HepG2 (cell line): ENCODE data around the gene HUNK. TPM values are rescaled to one million over a fixed set of nuclear protein-coding genes. Genes with fewer than 3 reads are reported as not detected.

Experiments used
- FOXA3 ChIP-seq: IDR thresholded peaks from 2 replicates; pipeline ENCODE4 v1.6.1; 2016; ENCODE audit warnings: missing genetic modification reagents, missing compliant biosample characterization
- SRF ChIP-seq: IDR thresholded peaks from 2 replicates; pipeline ENCODE4 v1.6.1; 2011; ENCODE audit warnings: mild to moderate bottlenecking, low read depth, low read length, moderate library complexity
- ZNF234 ChIP-seq: sonication (generic); formaldehyde crosslinking; conservative IDR thresholded peaks from 2 replicates; pipeline ENCODE4 v1.5.1; 2020; ENCODE audit warnings: mild to moderate bottlenecking, missing genetic modification reagents
- ZNF720 ChIP-seq: sonication (generic); formaldehyde crosslinking; IDR thresholded peaks from 2 replicates; pipeline ENCODE4 v1.4.0; 2020; ENCODE audit warnings: missing genetic modification reagents
- ZNF782 ChIP-seq: sonication (generic); formaldehyde crosslinking; IDR thresholded peaks from 2 replicates; pipeline ENCODE4 v1.4.0; 2020; ENCODE audit warnings: missing genetic modification reagents, mild to moderate bottlenecking, borderline replicate concordance
- polyA plus RNA-seq, 8 experiments: library from polyadenylated mRNA; depleted of rRNA in 3 of 8; stranded (reverse) in 7 of 8; unstranded in 1 of 8; fragments of >200 nt; fragmentation: Illumina TruSeq in 4 of 8; extraction: Trizol in 4 of 8; gene quantifications; 2 replicates each; pipeline versions ENCODE4 v1.2.1 to v1.2.3, GENCODE V29; 2011 to 2016; ENCODE audit warnings: low read depth in 4 of 8, missing spikeins in 1 of 8, mixed read lengths in 1 of 8; ENCODE audit not compliant: insufficient read depth in 1 of 8
- total RNA-seq, 5 experiments: library from RNA; depleted of rRNA; stranded (reverse); fragments of >200 nt; fragmentation: Illumina TruSeq; extraction: Trizol; gene quantifications; 2 replicates each; pipeline ENCODE4 v1.2.3, GENCODE V29; 2016; ENCODE audit warnings: low read depth in 1 of 5
- TF ChIP-seq, protein P1 (sequence below): sonication (generic); formaldehyde crosslinking; IDR thresholded peaks from 2 replicates; pipeline ENCODE4 v1.8.0; 2022; ENCODE audit warnings: mild to moderate bottlenecking, missing genetic modification reagents, moderate library complexity
- TF ChIP-seq, protein P2 (sequence below): sonication (generic); formaldehyde crosslinking; IDR thresholded peaks from 2 replicates; pipeline ENCODE4 v1.4.0; 2020; ENCODE audit warnings: mild to moderate bottlenecking, missing genetic modification reagents
- TF ChIP-seq, protein P3 (sequence below): IDR thresholded peaks from 2 replicates; pipeline ENCODE4 v1.6.1; 2016; ENCODE audit warnings: low read depth, missing genetic modification reagents, missing compliant biosample characterization

Gene HUNK
- total and polyA plus RNA-seq, 2 of the 13 experiments (the other 11 are each of a cell fraction or from before 2014, with no cell fraction given): 1.8 to 1.9 TPM

DNA sequence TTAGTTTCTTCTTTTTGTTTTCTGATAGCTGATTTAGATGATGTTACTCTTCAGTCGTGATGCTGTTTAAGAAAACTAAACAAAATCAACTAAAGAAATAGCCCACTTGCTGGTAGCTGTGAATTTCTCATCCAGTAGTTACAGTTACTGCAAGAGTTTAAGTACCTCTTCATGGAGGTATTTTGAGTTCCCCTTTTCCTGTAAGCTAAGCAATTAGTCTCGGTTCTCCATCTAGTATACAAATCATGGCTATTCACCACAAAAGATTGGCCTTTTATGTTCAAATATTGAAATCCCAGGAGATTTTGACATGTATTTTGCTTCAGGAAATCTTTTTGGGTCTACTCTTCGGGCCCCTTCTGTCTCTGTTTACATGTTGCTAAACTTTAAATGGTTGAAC is 31.1 kb downstream of the HUNK start (continued):
- no peak for TF ChIP-seq ZNF720 (CRISPR knock-in tag)
- TF ChIP-seq, protein P1, sequence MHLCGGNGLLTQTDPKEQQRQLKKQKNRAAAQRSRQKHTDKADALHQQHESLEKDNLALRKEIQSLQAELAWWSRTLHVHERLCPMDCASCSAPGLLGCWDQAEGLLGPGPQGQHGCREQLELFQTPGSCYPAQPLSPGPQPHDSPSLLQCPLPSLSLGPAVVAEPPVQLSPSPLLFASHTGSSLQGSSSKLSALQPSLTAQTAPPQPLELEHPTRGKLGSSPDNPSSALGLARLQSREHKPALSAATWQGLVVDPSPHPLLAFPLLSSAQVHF (CRISPR knock-in tag): no peak
- TF ChIP-seq ZNF782 (CRISPR knock-in tag): no peak
- TF ChIP-seq SRF: no peak
- TF ChIP-seq ZNF234 (CRISPR knock-in tag): no peak
- TF ChIP-seq, protein P2, sequence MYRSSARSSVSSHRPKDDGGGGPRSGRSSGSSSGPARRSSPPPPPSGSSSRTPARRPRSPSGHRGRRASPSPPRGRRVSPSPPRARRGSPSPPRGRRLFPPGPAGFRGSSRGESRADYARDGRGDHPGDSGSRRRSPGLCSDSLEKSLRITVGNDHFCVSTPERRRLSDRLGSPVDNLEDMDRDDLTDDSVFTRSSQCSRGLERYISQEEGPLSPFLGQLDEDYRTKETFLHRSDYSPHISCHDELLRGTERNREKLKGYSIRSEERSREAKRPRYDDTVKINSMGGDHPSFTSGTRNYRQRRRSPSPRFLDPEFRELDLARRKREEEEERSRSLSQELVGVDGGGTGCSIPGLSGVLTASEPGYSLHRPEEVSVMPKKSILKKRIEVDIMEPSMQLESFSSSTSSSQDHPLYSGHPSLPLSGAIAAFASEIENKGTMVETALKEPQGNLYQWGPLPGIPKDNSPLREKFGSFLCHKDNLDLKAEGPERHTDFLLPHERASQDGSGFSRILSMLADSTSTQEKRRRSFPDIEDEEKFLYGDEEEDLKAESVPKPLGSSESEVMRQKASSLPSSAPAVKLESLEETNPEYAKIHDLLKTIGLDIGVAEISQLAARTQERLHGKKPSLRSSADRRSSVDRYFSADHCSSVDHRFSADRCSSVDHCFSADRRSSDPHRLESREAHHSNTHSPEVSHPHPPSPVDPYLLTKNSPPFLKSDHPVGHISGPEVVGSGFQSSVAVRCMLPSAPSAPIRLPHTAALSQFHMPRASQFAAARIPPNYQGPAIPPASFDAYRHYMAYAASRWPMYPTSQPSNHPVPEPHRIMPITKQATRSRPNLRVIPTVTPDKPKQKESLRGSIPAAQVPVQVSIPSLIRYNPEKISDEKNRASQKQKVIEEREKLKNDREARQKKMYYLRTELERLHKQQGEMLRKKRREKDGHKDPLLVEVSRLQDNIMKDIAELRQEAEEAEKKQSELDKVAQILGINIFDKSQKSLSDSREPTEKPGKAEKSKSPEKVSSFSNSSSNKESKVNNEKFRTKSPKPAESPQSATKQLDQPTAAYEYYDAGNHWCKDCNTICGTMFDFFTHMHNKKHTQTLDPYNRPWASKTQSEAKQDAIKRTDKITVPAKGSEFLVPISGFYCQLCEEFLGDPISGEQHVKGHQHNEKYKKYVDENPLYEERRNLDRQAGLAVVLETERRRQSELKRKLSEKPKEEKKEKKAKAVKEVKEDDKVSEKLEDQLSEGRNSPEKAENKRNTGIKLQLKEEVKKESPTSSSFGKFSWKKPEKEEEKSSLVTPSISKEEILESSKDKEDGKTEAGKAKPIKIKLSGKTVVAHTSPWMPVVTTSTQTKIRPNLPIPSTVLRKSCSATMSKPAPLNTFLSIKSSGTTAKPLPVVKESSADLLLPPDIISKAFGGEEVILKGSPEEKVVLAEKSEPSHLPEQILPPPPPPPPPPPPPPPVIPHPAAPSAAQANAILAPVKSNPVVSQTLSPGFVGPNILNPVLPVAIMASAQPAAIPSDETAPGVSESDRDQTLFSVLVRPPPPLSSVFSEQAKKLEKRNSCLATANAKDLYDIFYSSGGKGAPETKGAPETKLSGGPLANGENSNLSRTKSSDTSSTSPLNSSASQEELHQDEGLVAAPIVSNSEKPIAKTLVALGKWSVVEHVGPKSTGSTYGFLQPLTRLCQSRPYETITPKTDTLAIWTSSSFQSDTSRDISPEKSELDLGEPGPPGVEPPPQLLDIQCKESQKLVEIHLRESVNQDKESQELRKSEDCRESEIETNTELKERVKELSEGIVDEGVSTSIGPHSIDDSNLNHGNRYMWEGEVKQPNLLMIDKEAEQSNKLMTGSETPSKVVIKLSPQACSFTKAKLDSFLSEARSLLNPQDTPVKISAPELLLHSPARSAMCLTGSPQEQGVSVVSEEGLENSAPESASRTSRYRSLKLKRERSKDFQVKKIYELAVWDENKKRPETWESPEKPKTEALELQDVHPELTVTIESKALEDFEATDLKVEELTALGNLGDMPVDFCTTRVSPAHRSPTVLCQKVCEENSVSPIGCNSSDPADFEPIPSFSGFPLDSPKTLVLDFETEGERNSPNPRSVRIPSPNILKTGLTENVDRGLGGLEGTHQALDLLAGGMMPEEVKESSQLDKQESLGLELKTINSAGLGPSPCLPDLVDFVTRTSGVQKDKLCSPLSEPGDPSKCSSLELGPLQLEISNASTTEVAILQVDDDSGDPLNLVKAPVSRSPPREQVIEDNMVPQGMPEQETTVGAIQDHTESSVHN (CRISPR knock-in tag): no peak
- TF ChIP-seq, protein P3, sequence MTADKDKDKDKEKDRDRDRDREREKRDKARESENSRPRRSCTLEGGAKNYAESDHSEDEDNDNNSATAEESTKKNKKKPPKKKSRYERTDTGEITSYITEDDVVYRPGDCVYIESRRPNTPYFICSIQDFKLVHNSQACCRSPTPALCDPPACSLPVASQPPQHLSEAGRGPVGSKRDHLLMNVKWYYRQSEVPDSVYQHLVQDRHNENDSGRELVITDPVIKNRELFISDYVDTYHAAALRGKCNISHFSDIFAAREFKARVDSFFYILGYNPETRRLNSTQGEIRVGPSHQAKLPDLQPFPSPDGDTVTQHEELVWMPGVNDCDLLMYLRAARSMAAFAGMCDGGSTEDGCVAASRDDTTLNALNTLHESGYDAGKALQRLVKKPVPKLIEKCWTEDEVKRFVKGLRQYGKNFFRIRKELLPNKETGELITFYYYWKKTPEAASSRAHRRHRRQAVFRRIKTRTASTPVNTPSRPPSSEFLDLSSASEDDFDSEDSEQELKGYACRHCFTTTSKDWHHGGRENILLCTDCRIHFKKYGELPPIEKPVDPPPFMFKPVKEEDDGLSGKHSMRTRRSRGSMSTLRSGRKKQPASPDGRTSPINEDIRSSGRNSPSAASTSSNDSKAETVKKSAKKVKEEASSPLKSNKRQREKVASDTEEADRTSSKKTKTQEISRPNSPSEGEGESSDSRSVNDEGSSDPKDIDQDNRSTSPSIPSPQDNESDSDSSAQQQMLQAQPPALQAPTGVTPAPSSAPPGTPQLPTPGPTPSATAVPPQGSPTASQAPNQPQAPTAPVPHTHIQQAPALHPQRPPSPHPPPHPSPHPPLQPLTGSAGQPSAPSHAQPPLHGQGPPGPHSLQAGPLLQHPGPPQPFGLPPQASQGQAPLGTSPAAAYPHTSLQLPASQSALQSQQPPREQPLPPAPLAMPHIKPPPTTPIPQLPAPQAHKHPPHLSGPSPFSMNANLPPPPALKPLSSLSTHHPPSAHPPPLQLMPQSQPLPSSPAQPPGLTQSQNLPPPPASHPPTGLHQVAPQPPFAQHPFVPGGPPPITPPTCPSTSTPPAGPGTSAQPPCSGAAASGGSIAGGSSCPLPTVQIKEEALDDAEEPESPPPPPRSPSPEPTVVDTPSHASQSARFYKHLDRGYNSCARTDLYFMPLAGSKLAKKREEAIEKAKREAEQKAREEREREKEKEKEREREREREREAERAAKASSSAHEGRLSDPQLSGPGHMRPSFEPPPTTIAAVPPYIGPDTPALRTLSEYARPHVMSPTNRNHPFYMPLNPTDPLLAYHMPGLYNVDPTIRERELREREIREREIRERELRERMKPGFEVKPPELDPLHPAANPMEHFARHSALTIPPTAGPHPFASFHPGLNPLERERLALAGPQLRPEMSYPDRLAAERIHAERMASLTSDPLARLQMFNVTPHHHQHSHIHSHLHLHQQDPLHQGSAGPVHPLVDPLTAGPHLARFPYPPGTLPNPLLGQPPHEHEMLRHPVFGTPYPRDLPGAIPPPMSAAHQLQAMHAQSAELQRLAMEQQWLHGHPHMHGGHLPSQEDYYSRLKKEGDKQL (CRISPR knock-in tag): no peak
- no peak for TF ChIP-seq FOXA3 (CRISPR knock-in tag)
